GM10847 (cell line): ENCODE measurements around the gene ADCY7.

ENCODE experiments used
- POLR2A ChIP-seq: IDR thresholded peaks from 2 replicates; pipeline ENCODE4 v1.6.1; 2011; ENCODE audit not compliant: insufficient read length; ENCODE audit errors: extremely low read depth

ADCY7 gene

DNA sequence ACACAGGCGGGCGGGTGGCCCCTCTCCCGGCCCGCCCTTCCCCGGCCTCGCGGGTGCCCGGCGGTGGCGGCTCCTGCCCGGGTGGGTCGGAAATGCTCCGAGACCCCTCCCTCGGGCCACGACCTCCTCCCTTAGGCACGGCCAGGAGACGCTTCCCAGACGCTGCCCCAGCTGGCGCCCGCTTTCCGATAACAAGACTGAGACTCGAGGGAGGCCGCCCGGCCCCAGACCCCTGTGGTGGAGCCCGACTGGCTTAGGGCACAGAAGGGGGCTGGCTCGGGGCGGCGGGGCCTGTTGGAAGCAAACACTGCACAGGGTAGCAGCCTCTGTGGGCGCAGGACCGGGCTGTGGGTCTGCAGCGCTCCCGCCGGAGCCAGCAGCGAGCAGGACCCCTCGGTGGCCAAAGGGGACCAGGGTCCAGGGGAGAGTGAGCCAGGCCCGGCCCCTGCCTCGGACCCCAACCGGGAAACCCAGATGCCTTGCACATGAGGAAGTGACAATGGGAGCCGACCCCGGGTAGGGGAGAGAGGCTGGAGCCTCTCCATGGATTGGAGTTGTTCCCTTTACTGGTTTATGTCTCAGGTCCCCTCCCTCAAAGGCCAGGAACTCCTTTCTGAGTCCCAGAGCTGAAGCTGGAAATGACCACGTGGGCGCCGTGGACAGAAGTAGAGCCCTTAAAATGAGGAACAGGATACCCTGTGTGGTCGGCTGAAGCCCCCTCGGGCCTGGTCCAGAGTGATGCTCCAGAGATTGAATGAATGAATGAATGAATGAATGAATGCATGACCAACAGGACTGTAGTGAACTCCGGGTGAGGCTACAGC lies 19.8 kb upstream of the ADCY7 start:
- TF ChIP-seq POLR2A = no peak

GRCh38 chr16:50247123-50247905 lies 19.0 kb upstream of the ADCY7 start:
- TF ChIP-seq POLR2A = no peak

DNA sequence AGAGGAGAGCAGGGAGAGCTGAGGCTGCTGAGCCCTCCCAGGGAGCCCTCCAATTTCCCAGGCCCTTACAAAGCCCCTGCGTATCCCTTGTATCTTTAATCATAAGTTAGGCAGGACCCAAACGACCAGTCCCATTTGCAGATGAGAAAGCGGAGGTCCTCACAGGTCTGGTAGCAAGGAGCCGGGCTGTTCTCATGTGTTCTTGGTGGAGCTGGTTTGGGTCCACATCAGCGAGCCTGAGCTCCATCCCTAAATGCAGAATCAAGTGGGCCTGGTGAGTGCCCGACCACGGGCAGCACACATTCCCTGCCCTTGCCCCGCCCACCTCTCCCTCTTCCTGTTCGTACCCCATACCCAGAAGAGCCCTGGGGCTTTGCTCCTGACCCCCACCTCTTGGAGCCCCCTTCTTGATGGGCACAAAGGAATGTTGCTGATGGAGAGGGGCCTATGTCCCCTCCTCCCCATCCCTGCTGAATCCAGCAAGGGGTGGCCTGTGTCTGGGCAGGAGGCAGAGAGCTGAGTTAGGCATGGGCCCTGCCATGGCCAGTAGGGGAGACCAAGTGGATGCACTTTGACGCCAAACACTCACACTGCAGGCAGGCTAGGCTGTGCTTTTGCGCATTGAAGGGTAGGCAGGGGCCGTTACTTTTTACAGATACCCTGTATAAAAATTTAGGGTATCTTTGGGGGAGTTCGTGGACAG lies 18.3 kb upstream of the ADCY7 start:
- TF ChIP-seq POLR2A = no peak

- TF ChIP-seq POLR2A = no peak
These were observed 17.5 kb upstream of the ADCY7 start for GRCh38 chr16:50248845-50249244.

- no peak for TF ChIP-seq POLR2A
These were observed 14.8 kb upstream of the ADCY7 start for GRCh38 chr16:50251375-50252081.

GRCh38 chr16:50252082-50252611 lies 14.2 kb upstream of the ADCY7 start:
- no peak for TF ChIP-seq POLR2A

DNA sequence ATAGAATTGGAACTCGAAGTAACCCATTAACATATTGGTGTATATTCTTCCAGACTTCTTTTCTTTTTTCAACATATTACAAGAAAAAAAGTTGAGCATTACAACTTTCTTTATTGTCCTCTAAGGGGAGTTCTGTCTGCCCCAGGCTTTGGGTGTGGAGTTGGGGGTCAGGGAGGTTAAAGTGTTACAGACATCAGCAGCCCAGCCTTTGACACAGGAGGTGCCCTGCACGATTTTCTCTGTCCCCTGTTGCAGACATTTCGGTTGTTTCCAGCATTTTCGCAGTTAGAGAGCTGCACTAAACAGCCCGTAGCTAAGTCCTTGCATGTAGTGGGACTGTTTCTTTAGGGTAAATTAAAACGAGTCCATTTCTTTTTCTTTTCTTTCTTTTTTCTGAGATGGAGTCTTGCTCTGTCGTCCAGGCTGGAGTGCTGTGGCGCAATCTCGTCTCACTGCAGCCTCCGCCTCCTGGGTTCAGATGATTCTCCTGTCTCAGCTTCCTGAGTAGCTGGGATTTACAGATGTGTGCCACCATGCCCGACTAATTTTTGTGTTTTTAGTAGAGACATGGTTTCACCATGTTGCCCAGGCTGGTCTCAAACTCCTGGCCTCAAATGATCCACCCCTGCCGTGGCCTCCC lies 13.4 kb upstream of the ADCY7 start:
- TF ChIP-seq POLR2A = no peak

DNA sequence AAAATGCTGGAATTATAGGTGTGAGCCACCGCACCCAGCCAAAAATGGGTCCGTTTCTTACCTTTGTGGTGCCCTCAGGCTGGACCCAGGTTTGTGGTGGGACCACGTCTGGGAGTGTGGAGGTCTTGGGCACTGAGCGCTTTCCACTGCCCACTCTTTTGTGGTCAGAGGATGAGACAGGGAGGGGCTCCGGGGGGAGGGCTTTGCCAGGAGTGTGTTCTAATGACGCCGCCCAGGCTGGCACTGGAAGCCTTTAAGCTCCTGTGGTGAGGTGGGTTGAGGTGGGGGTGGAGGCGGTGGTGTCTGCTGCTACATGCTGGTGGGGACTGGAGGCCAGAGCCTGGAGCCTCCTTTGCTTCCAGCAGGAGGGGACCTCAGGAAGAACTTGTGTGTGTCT lies 12.8 kb upstream of the ADCY7 start:
- no peak for TF ChIP-seq POLR2A

DNA sequence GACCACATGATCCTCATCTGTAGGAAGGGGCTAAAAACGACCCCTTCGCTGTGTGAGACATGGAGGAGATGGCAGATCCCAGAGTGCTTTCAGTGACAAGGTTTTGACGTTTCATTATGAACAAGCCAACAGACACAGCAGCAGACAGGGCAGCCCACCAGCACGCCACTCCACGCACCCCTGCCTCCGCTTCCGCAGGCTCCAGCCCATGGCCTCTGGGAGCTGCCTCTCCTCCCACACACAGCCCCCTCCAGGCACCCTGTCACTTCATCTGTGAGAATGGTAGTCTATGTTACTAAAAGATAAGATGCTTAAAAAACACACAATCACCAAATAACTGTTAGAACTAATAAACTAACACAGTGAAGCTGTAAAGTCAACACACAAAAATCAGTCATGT lies 12.3 kb upstream of the ADCY7 start:
- TF ChIP-seq POLR2A = no peak

- no peak for TF ChIP-seq POLR2A
These were observed 10.8 kb upstream of the ADCY7 start for GRCh38 chr16:50255538-50255937.

DNA sequence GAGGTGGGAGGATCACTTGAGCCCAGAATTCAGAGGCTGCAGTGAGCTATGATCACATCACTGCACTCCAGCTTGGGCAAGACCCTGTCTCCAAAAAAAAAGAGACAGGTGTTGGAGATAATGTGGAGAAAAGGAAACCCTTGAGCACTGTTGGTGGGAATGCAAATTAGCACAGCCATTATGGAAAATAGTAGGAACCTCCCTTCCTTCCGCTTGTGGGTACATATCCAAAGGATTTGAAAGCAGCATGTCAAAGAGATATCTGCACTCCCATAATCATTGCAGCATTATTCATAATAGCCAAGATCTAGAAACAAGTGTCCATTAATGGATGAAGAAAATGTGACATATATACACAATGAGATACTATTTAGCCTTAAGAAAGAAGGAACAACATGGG lies 9.7 kb upstream of the ADCY7 start:
- no peak for TF ChIP-seq POLR2A

GRCh38 chr16:50257876-50258275 lies 8.5 kb upstream of the ADCY7 start:
- no peak for TF ChIP-seq POLR2A

DNA sequence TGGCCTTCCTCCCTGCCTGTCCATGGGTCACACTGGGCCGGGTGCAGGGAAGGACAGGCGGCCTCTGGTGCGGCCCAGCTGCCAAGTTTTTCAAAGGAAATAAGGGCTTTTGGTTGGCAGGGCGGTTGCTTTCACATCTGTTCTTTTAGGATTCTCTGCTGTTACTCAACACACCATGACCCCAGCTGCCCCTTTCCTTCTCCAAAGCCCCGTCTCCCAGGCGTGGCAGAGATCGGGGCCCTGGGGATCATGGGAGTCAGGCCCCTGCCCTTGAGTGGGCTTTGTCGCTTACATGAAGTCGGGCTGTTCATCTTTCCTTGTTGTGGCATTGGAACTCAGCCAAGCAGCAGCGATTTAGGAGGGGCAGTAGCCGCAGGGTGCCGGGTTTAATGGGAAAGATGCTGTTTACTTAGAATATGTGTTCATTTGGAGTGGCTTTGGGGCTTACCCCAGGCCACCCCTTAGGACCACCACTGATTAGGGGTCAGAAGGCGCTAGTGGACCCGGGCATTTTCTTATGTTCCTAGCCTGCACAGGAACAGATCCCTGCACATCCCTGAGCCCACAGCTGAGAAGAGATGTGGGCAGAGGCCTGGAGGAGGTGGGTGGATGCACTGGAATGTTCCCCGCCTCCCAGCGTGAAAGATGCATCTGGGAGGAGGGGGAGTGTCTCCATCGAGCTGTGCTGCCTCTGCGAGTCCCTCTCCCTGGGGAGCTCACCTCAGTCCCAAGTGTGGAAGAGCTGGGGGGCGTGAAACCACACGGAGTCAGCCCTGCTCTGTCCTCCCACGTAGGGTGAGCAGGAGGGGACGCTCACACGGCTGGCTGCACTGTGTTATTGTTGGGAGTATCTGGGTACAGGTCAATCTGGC lies 6.8 kb upstream of the ADCY7 start:
- TF ChIP-seq POLR2A = no peak

DNA sequence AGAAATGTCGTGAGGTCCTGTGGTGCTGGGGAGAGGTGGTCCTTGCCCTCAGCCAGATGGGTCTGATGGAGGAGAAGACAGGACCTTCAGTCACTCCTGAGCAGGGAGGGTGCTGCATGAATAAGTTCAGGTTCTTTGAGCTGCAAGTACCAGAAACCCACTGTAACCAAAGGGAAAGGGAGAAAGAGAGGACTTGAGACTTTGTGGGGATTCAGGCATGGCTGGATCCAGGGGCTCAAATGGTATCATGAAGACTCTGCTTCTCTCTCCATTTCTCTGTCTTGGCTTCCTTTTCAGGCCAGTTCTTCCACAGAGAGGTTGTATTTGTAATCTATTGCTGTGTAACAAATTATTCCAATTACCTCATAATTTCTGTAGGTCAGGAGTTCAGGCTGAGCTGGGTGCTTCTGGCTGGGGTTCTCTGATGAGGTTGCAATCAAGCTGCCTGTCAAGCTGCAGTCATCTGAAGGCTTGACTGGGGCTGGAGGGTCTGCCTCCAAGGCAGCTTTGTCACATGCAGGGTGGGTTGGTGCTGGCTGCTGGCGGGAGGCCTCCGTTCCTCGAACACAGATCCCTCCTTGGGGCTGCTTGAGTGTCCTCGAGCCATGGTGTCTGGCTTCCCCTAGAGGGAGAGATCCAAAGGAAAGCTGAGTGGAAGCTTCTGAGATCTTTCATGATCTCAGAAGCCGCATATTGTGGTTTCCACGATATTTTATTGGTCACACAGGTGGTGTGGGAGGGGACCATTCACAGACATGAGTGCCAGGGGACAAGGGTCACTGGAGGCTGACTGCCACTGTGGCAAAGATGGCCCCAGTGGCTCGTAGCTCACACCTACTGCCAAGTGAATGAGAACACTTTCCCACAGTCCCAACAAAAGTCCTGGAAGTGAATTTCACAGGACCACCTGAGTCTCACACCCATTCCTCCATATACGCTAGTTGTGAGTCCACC lies 5.9 kb upstream of the ADCY7 start:
- TF ChIP-seq POLR2A = no peak
